Transverse colon (tissue), 4 donors: Measurements from ENCODE around the gene CD6. TPM values are rescaled to one million over a fixed set of nuclear protein-coding genes. Genes with fewer than 3 reads are reported as not detected.

Source experiments
- DNase-seq: peaks from one replicate; pipeline ENCODE4 v3.0.0-alpha.2; 2019
- H3K27ac ChIP-seq, 4 donors: fragments of 200-600 bp; sonication (generic); 2 replicates each; pipeline ENCODE4 v1.5.1; 2016 to 2018; ENCODE audit warnings: inconsistent platforms in 4 of 4
- H3K27me3 ChIP-seq: fragments of 200-600 bp; sonication (generic); 2 replicates; pipeline ENCODE4 v1.5.1; 2017; ENCODE audit warnings: inconsistent platforms
- H3K36me3 ChIP-seq, 4 donors: fragments of 200-600 bp; sonication (generic); 2 replicates each; pipeline ENCODE4 v1.5.1; 2017 to 2019; ENCODE audit warnings: inconsistent platforms in 4 of 4
- H3K4me1 ChIP-seq, 4 donors: fragments of 200-600 bp; sonication (generic); 2 replicates each; pipeline ENCODE4 v1.5.1; 2017 to 2020; ENCODE audit warnings: inconsistent platforms in 4 of 4
- H3K4me3 ChIP-seq, 4 donors: fragments of 200-600 bp; sonication (generic); 1 replicate in 1 of 4; 2 replicates in 3 of 4; pipeline versions ENCODE4 v1.5.1 to v1.6.1; 2017 to 2019; ENCODE audit warnings: inconsistent platforms in 4 of 4
- H3K9me3 ChIP-seq, 2 donors: fragments of 200-600 bp; sonication (generic); 2 replicates each; pipeline ENCODE4 v1.5.1; 2017 to 2019; ENCODE audit warnings: inconsistent platforms in 2 of 2
- CTCF ChIP-seq, 5 experiments: fragments of 200-600 bp in 3 of 5; fragments of 450-650 bp in 2 of 5; sonication (generic) in 3 of 5; IDR thresholded peaks; 1 replicate in 2 of 5; 2 replicates in 3 of 5; pipeline ENCODE4 v1.5.1; 2016 to 2017; ENCODE audit warnings: antibody characterized with exemption in 5 of 5, inconsistent platforms in 3 of 5, mild to moderate bottlenecking in 2 of 5, moderate library complexity in 1 of 5
- EP300 ChIP-seq: sonication (generic); formaldehyde crosslinking; IDR thresholded peaks from one replicate; pipeline ENCODE4 v1.6.1; 2017; ENCODE audit warnings: antibody characterized with exemption, low read depth
- POLR2A ChIP-seq: fragments of 450-650 bp; IDR thresholded peaks from one replicate; pipeline ENCODE4 v1.6.1; 2016; ENCODE audit warnings: antibody characterized with exemption, mild to moderate bottlenecking, moderate library complexity
- POLR2AphosphoS5 ChIP-seq, 3 donors: sonication (generic); formaldehyde crosslinking; IDR thresholded peaks; one replicate each; pipeline ENCODE4 v1.6.1; 2016; ENCODE audit warnings: antibody characterized with exemption in 3 of 3
- WGBS, 2 donors: methylation state at CpG; one replicate each; pipeline ENCODE4 v1.1.5; 2018; ENCODE audit warnings: low coverage in 1 of 2; 5-methylcytosine and 5-hydroxymethylcytosine counted together
- in situ Hi-C, 4 donors: fragments of 200-750 bp; cut with MboI; loops; one replicate each; pipeline versions ENCODE4 v1.15.0 to v1.15.1; 2017; ENCODE audit warnings: low sequenced_read_pairs in 3 of 4, low pct_ligation_motif_present in 1 of 4, low pct_unique_long_range_greater_than_20kb in 1 of 4
- intact Hi-C: fragments of 100-400 bp; cut with DNase I; formaldehyde crosslinking; loops from one replicate; pipeline ENCODE4 v1.15.1; 2023; ENCODE audit warnings: low total_unique reads
- total RNA-seq, 4 donors: library from RNA; depleted of rRNA; stranded (reverse); fragments of >200 nt; gene quantifications; one replicate each; pipeline ENCODE4 v1.1.0, GENCODE V29; 2016

CD6 gene
- total RNA-seq, 4 donors from 2014 or later = 1.9 to 4.3 (median 3.0) TPM; not detected in 1

DNA sequence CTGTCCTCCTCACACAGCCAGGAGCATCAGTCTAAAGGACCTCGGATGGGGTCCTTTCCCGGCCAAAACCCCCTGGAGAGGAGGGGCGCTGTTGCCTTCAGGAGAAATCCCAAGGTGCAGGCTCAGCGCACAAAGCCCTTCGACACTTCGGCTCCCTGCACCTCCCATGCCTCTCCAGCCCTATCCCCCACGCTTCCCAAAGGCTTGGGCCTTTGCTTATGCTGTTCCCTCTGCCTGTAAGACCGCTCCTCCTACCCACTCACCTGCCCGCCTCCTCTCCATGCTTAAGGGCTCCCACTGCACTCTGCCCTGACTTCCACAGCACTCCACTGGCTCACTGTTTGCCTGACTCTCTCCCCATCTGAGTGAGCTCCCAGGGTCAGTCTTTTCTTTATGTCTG, 33.0 kb upstream of the CD6 start:
- no peaks in the 10 kb centered on the region for H3K36me3 ChIP-seq
- 94 to 95% methylated on average over 5 to 9 of the region's 9 CpGs for WGBS, 2 donors
- H3K4me1 ChIP-seq = peaks cover 0 to 10% (median 3%) of the 10 kb centered on the region in 4 donors
- no peak overlapping the region for H3K27ac ChIP-seq
- TF ChIP-seq POLR2AphosphoS5 (IDR thresholded peaks at IDR 0.05) (no peak), CTCF (IDR thresholded peaks at IDR 0.05) (no peak), EP300 (no peak), POLR2A (no peak)
- in situ Hi-C loops (no loop called here), intact Hi-C loops (no loop called here)
- no peak for DNase-seq
- H3K27me3 ChIP-seq = no peaks in the 10 kb centered on the region
- H3K9me3 ChIP-seq = no peaks in the 10 kb centered on the region
- H3K4me3 ChIP-seq = no peak overlapping the region

GRCh38 chr11:60939301-60939700, 32.2 kb upstream of the CD6 start:
- in situ Hi-C loops = no loop called here
- DNase-seq = no peak
- TF ChIP-seq CTCF (IDR thresholded peaks at IDR 0.05) (no peak), POLR2AphosphoS5 (IDR thresholded peaks at IDR 0.05) (no peak), EP300 (no peak), POLR2A (no peak)
- Histone ChIP-seq H3K4me1 (peaks cover 0 to 10% (median 3%) of the 10 kb centered on the region in 4 donors), H3K9me3 (no peaks in the 10 kb centered on the region), H3K27ac (no peak overlapping the region), H3K4me3 (no peak overlapping the region), H3K27me3 (no peaks in the 10 kb centered on the region), H3K36me3 (no peaks in the 10 kb centered on the region)
- WGBS, 2 donors = 92% methylated on average over 7 of the region's 7 CpGs; no CpG with 5 or more reads in 1 of the 2 donors
- intact Hi-C loops = no loop called here

GRCh38 chr11:60939855-60940254, 31.6 kb upstream of the CD6 start:
- Histone ChIP-seq H3K4me3 (no peak overlapping the region), H3K36me3 (no peaks in the 10 kb centered on the region), H3K9me3 (no peaks in the 10 kb centered on the region), H3K27me3 (no peaks in the 10 kb centered on the region), H3K4me1 (peaks cover 0 to 10% (median 3%) of the 10 kb centered on the region in 4 donors), H3K27ac (no peak overlapping the region)
- no peak for DNase-seq
- in situ Hi-C loops = no loop called here
- WGBS, 2 donors = 60 to 86% methylated on average over 1 to 2 of the region's 2 CpGs
- intact Hi-C loops = no loop called here
- no peak for TF ChIP-seq EP300
- TF ChIP-seq CTCF (IDR thresholded peaks at IDR 0.05) = no peak
- no peak for TF ChIP-seq POLR2AphosphoS5 (IDR thresholded peaks at IDR 0.05)
- no peak for TF ChIP-seq POLR2A

GRCh38 chr11:60941371-60942119, 29.9 kb upstream of the CD6 start:
- 78% methylated on average over 6 of the region's 6 CpGs; no CpG with 5 or more reads in 1 of the 2 donors for WGBS, 2 donors
- Histone ChIP-seq H3K9me3 (no peaks in the 10 kb centered on the region), H3K4me3 (no peak overlapping the region), H3K27ac (no peak overlapping the region), H3K4me1 (peaks cover 0 to 10% (median 3%) of the 10 kb centered on the region in 4 donors), H3K36me3 (no peaks in the 10 kb centered on the region), H3K27me3 (no peaks in the 10 kb centered on the region)
- in situ Hi-C loops (no loop called here), intact Hi-C loops (no loop called here)
- TF ChIP-seq CTCF (IDR thresholded peaks at IDR 0.05) (no peak), POLR2AphosphoS5 (IDR thresholded peaks at IDR 0.05) (no peak), POLR2A (no peak), EP300 (no peak)
- no peak for DNase-seq
